Astrocyte of the spinal cord (primary cell): ENCODE data around the gene ZIK1.
A peak's percentile ranks its signal among the peaks of the same experiment; 100 is the strongest.

Experiments used
- DNase-seq: peaks from one replicate; pipeline ENCODE4 v3.0.0; 2011; ENCODE audit warnings: low read depth, low spot score
- H3K4me3 ChIP-seq: 2 replicates; pipeline ENCODE4 v1.5.1; 2011; ENCODE audit warnings: low read depth, mild to moderate bottlenecking, low read length, moderate library complexity
- in situ Hi-C: cut with HindIII; loops from 2 replicates; pipeline ENCODE4 v1.10.0; 2017; ENCODE audit warnings: low sequenced_read_pairs
- TF ChIP-seq, protein P1 (sequence below): IDR thresholded peaks from 2 replicates; pipeline ENCODE4 v1.5.1; 2012; ENCODE audit warnings: low read depth, mild to moderate bottlenecking, low read length, inconsistent platforms

The ZIK1 gene

DNA sequence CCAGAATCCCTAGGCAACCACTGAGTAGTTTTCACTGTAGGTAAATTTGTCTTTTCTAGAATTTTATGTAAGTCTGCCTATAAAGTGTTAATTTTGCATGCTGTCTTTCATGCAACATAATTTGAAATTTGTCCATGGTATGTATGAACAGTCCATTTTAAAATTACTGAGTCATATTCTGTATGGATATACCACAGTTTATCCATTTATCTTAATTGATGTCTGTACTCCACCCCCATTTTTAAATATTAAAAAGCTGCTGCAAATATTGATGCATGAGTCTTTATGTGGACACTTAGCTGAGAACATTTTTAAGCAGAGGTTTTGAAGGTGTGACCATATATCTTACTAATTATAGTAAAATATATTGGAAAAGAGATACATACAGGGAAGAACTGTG lies 39.1 kb downstream of the ZIK1 start:
- H3K4me3 ChIP-seq: no peak overlapping the region
- no peak for DNase-seq
- in situ Hi-C loops: no loop called here
- TF ChIP-seq, protein P1, sequence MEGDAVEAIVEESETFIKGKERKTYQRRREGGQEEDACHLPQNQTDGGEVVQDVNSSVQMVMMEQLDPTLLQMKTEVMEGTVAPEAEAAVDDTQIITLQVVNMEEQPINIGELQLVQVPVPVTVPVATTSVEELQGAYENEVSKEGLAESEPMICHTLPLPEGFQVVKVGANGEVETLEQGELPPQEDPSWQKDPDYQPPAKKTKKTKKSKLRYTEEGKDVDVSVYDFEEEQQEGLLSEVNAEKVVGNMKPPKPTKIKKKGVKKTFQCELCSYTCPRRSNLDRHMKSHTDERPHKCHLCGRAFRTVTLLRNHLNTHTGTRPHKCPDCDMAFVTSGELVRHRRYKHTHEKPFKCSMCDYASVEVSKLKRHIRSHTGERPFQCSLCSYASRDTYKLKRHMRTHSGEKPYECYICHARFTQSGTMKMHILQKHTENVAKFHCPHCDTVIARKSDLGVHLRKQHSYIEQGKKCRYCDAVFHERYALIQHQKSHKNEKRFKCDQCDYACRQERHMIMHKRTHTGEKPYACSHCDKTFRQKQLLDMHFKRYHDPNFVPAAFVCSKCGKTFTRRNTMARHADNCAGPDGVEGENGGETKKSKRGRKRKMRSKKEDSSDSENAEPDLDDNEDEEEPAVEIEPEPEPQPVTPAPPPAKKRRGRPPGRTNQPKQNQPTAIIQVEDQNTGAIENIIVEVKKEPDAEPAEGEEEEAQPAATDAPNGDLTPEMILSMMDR: no peak

DNA sequence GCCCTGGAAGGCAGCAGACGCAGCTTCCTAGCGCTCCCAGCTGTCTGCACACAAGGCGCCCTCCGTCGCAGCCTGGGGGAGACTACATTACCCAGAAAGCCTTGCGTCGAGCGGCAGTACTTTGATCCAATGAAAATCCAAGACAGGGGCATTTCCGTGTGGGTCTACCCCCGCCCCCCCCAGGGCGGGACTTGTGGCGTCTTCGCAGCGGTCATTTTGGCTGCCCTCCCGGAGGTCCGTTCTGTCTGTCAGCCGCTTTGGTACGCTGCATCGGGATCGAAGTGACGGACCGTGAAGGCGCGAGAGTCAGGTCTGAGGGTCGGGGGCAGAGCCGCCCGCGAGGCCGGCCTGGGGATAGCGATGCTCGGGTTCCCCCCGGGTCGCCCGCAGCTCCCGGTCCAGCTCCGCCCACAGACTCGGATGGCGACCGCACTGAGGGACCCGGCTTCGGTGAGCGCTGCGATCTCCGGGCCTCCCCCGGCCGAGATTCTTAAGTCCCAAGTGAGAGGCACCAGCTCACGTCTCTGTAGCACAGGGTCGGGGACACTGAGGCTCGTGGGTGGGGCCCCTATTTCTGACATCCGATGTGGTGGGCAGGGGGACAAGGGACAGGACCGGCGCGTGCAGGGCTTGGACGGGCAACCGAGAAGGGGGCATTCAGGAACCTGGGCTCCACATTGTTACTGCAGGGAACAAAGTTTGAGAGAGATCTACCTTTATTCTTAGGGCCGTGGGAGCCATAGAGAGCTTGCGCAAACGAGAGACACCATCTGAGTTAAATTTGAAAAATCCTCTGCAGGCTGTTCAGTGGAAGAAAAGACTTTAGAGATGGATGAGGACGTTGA lies 49.3 kb downstream of the ZIK1 start, which contains the start of gene ZNF211:
Gene ZNF211, plus strand, starts transcription at position 182 of the 845 bp plus-strand sequence. Its CDS starts 179 bp downstream, at position 361.
- peak; percentile 95 for DNase-seq
- peak within 1 kb of the TSS; percentile 78 for H3K4me3 ChIP-seq
- TF ChIP-seq, protein P1: no peak
- in situ Hi-C loops: no loop called here

DNA sequence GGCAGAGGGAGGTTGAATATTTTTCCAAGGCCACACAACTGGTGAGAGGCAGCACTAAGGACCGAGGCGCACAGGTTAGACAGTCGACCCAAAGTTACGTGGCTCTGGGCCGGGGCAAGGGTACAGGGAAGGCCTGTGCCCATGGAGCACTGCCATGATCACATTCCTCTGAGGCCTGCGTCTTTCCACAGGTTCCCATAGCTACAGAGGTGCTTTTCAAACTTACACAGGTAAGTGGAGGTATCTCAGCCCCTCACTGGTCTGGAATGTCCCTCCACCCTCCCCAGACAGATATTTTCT lies 49.8 kb downstream of the ZIK1 start:
- TF ChIP-seq, protein P1: no peak
- H3K4me3 ChIP-seq: peak overlapping the region; percentile 78
- DNase-seq: no peak
- in situ Hi-C loops: no loop called here

DNA sequence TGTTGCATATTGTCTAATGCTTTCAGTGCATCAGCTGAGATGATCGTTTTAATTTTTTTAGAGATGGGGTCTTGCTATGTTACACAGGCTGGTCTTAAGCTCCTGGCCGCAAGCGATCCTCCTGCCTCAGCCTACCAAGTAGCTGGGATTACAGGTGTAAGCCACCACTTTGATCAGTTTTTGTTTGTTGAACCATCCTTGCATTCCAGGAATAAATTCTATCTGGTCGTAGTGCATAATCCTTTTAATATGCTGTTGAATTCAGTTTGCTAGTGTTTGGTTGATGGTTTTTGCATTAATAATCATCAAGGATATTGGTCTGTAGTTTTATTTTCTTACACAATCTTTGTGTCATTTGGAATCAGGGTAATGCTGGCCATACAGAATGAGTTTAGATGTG lies 53.4 kb downstream of the ZIK1 start:
- TF ChIP-seq, protein P1: no peak
- no peak for DNase-seq
- H3K4me3 ChIP-seq: no peak overlapping the region
- in situ Hi-C loops: no loop called here

- no peak for DNase-seq
- TF ChIP-seq, protein P1: no peak
- in situ Hi-C loops: no loop called here
- H3K4me3 ChIP-seq: no peak overlapping the region
These were observed 57.8 kb downstream of the ZIK1 start for GRCh38 chr19:57641715-57642234.

- H3K4me3 ChIP-seq: no peak overlapping the region
- DNase-seq: no peak
- TF ChIP-seq, protein P1: no peak
- in situ Hi-C loops: no loop called here
These were observed 58.6 kb downstream of the ZIK1 start for GRCh38 chr19:57642396-57643046.
